ENCODE results near the gene PMIS2.

Gene PMIS2

GRCh38 chr19:35585848-35586247 lies at the start of gene PMIS2:
Gene PMIS2, plus strand, starts transcription at chr19:35586173. Its CDS starts 87 bp downstream, at chr19:35586260.
- no peak for DNase-seq

GRCh38 chr19:35539314-35539713 lies 46.7 kb upstream of the PMIS2 start:
- no peak for DNase-seq

GRCh38 chr19:35539850-35540249 lies 46.1 kb upstream of the PMIS2 start:
- DNase-seq: no peak

- DNase-seq: no peak
Observed at GRCh38 chr19:35540356-35540927, 45.5 kb upstream of the PMIS2 start.

GRCh38 chr19:35542209-35542608 lies 43.8 kb upstream of the PMIS2 start:
- DNase-seq: no peak

- no peak for DNase-seq
Observed at GRCh38 chr19:35543280-35544109, 42.5 kb upstream of the PMIS2 start.

- DNase-seq: no peak
Observed at GRCh38 chr19:35544110-35544802, 41.7 kb upstream of the PMIS2 start.

GRCh38 chr19:35545001-35545854 lies 40.7 kb upstream of the PMIS2 start, which contains the start of gene TMEM147:
Gene TMEM147, plus strand, starts transcription at chr19:35545626. Its CDS starts 114 bp downstream, at chr19:35545740.
- DNase-seq: peak; percentile 43 to 73

GRCh38 chr19:35545855-35546381 lies 40.1 kb upstream of the PMIS2 start:
- DNase-seq: no peak

- DNase-seq: no peak
Observed at GRCh38 chr19:35546532-35546931, 39.4 kb upstream of the PMIS2 start.

GRCh38 chr19:35549174-35549788 lies 36.7 kb upstream of the PMIS2 start:
- peak; percentile 8 to 46 for DNase-seq

GRCh38 chr19:35549879-35550523 lies 36.0 kb upstream of the PMIS2 start:
- no peak for DNase-seq

- DNase-seq: no peak
Observed at GRCh38 chr19:35551091-35551810, 34.7 kb upstream of the PMIS2 start.

GRCh38 chr19:35552534-35553384 lies 33.2 kb upstream of the PMIS2 start:
- DNase-seq: no peak

- no peak for DNase-seq
Observed at GRCh38 chr19:35553385-35554000, 32.5 kb upstream of the PMIS2 start.

- DNase-seq: no peak
Observed at GRCh38 chr19:35554076-35554475, 31.9 kb upstream of the PMIS2 start.

- DNase-seq: no peak
Observed at GRCh38 chr19:35555301-35556005, 30.5 kb upstream of the PMIS2 start.

- DNase-seq: no peak
Observed at GRCh38 chr19:35556025-35556590, 29.9 kb upstream of the PMIS2 start.

Data from bone marrow (tissue), 2 donors.